ENCODE measurements around the gene SFMBT1. TPM values are rescaled to one million over a fixed set of nuclear protein-coding genes. Genes with fewer than 3 reads are reported as not detected.
"Not testable (repeated sequence)": the region's sequence is repeated elsewhere in the genome, so short reads cannot be mapped to it uniquely, and the experiment has no call there.

SFMBT1 gene
- total RNA-seq, 1 donor from 2014 or later, result 9.8 TPM

GRCh38 chr3:53065841-53066480 is 20.1 kb upstream of the SFMBT1 start:
- Mint-ChIP-seq H3K9me3 (no peaks in the 10 kb centered on the region), H3K27ac (no peak overlapping the region), H3K27me3 (peaks cover 29% of the 10 kb centered on the region)

GRCh38 chr3:53062905-53063304 is 17.0 kb upstream of the SFMBT1 start:
- Mint-ChIP-seq H3K4me1 (ENCODE audit: unreplicated experiment) (no peaks in the 10 kb centered on the region), H3K27ac (no peak overlapping the region), H3K9me3 (no peaks in the 10 kb centered on the region), H3K4me3 (no peak overlapping the region), H3K36me3 (no peaks in the 10 kb centered on the region), H3K27me3 (peaks cover 25% of the 10 kb centered on the region)
- no peak for DNase-seq (ENCODE audit: extremely low spot score, unreplicated experiment)
- no peak for TF ChIP-seq CTCF (conservative IDR thresholded peaks at IDR 0.05)

More at GRCh38 chr3:53065841-53066480, 20.1 kb upstream of the SFMBT1 start:
- DNase-seq (ENCODE audit: extremely low spot score, unreplicated experiment), result no peak
- Mint-ChIP-seq H3K4me3 (no peak overlapping the region), H3K36me3 (no peaks in the 10 kb centered on the region), H3K4me1 (ENCODE audit: unreplicated experiment) (no peaks in the 10 kb centered on the region)
- TF ChIP-seq CTCF (conservative IDR thresholded peaks at IDR 0.05), result no peak

GRCh38 chr3:53056442-53056841 is 10.6 kb upstream of the SFMBT1 start:
- no peaks in the 10 kb centered on the region for H3K36me3 Mint-ChIP-seq
- no peaks in the 10 kb centered on the region for H3K4me1 Mint-ChIP-seq (ENCODE audit: unreplicated experiment)
- no peaks in the 10 kb centered on the region for H3K9me3 Mint-ChIP-seq
- peak; percentile 53 for TF ChIP-seq CTCF (conservative IDR thresholded peaks at IDR 0.05)
- H3K27ac Mint-ChIP-seq, result no peak overlapping the region
- no peak overlapping the region for H3K4me3 Mint-ChIP-seq
- H3K27me3 Mint-ChIP-seq, result peaks cover 8% of the 10 kb centered on the region
- DNase-seq (ENCODE audit: extremely low spot score, unreplicated experiment), result no peak

- H3K4me1 Mint-ChIP-seq (ENCODE audit: unreplicated experiment); H3K36me3 Mint-ChIP-seq; DNase-seq (ENCODE audit: extremely low spot score, unreplicated experiment); H3K27ac Mint-ChIP-seq; H3K4me3 Mint-ChIP-seq; H3K9me3 Mint-ChIP-seq: not testable (repeated sequence)
- peaks cover 13% of the 10 kb centered on the region for H3K27me3 Mint-ChIP-seq
Measured at GRCh38 chr3:53054233-53054632, 8.4 kb upstream of the SFMBT1 start.

GRCh38 chr3:53051929-53052328 is 6.1 kb upstream of the SFMBT1 start:
- no peaks in the 10 kb centered on the region for H3K9me3 Mint-ChIP-seq
- H3K27ac Mint-ChIP-seq, result no peak overlapping the region
- no peak for DNase-seq (ENCODE audit: extremely low spot score, unreplicated experiment)
- H3K4me3 Mint-ChIP-seq, result no peak overlapping the region
- no peaks in the 10 kb centered on the region for H3K36me3 Mint-ChIP-seq
- no peaks in the 10 kb centered on the region for H3K4me1 Mint-ChIP-seq (ENCODE audit: unreplicated experiment)
- TF ChIP-seq CTCF (conservative IDR thresholded peaks at IDR 0.05), result no peak
- peaks cover 29% of the 10 kb centered on the region for H3K27me3 Mint-ChIP-seq

- no peak for TF ChIP-seq CTCF (conservative IDR thresholded peaks at IDR 0.05)
- peaks cover 33% of the 10 kb centered on the region for H3K27me3 Mint-ChIP-seq
- no peak overlapping the region for H3K4me3 Mint-ChIP-seq
- H3K27ac Mint-ChIP-seq, result no peak overlapping the region
- H3K9me3 Mint-ChIP-seq, result no peaks in the 10 kb centered on the region
- DNase-seq (ENCODE audit: extremely low spot score, unreplicated experiment), result no peak
- H3K36me3 Mint-ChIP-seq, result no peaks in the 10 kb centered on the region
- H3K4me1 Mint-ChIP-seq (ENCODE audit: unreplicated experiment), result no peaks in the 10 kb centered on the region
Measured at GRCh38 chr3:53049987-53050386, 4.1 kb upstream of the SFMBT1 start.

All from type B pancreatic cell (in vitro differentiated cells).